Testis (tissue), 2 donors: ENCODE measurements around the gene SIX2.

Source experiments
- CTCF ChIP-seq, 3 experiments: fragments of 450-650 bp in 2 of 3; fragments of 200-600 bp in 1 of 3; sonication (generic) in 1 of 3; IDR thresholded peaks; one replicate each; pipeline ENCODE4 v1.5.1; 2016 to 2019; ENCODE audit warnings: antibody characterized with exemption in 3 of 3, mild to moderate bottlenecking in 2 of 3, moderate library complexity in 1 of 3
- POLR2A ChIP-seq: fragments of 450-650 bp; IDR thresholded peaks from one replicate; pipeline ENCODE4 v1.6.1; 2017; ENCODE audit warnings: antibody characterized with exemption, mild to moderate bottlenecking, moderate library complexity

DNA sequence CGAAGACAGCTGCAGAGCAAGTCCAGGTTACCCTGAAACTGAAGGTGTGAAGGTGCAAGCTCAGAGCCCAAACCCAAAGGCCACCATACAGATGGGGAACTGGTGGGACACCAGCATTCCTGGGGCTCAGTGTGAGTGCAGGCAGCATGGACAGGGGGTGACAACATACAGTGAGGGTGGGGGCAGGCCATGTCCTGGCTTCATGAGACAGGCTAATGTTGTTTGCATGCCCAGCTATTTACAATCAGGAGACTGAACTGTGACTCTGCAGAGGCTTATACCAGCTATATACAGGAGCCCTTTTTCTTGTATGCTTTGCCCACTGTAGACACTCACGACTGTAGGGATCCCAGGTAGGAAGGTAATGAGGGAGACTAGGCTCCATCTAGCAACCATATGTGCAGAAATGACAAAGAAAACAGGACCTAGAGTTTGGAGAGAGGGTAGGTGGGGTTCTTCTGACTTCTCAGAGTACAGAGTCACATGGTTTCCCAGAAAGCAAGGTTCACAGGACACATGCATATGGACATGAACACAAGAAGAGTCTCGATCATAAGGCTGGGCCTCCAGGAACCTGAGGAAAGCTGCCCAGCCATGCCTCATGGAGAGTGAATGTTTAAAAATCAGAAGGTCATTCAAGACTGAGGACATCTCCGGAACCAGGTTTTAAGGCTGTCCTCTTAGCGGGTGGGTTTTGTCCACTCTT is 41.4 kb downstream of the SIX2 start:
- TF ChIP-seq POLR2A (no peak), CTCF (IDR thresholded peaks at IDR 0.05) (no peak)
